GM19239 (cell line): ENCODE results near the gene CD28.
"Not testable (repeated sequence)": the region's sequence is repeated elsewhere in the genome, so short reads cannot be mapped to it uniquely, and the experiment has no call there.

Source experiments
- DNase-seq: peaks from one replicate; pipeline ENCODE4 v3.0.0; 2011; ENCODE audit warnings: low spot score; ENCODE audit not compliant: insufficient read length
- FAIRE-seq: peaks from 2 replicates; lab custom pipeline; 2011; peaks lifted over from hg19 to GRCh38; lab: Jason Lieb, UNC

CD28 gene

DNA sequence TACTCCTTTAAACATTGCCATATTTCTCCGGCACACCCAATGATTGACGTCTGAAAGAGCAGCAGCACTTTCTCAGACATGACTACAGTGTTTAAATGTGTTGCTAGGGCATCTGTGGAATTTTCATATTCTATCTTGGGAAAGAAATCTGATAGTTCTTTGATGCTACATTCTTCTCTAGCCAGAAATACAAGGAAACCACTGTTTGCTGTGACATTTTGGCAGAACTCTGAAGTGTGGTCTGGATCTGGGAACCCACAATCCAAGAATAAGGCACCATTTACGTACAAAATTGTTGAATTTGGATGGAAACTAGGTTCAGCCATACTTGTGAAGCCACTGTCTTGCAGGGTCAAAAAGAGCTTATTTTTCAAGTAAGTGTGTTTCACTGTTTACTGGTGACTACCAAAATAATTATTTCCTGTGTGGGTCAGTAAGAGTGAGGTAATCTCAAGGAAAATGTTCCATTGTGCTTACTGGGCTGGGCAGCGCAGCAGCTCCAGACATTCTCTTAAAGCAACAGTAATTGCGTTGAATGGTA is 21.3 kb upstream of the CD28 start:
- FAIRE-seq (no peak), DNase-seq (no peak)

DNA sequence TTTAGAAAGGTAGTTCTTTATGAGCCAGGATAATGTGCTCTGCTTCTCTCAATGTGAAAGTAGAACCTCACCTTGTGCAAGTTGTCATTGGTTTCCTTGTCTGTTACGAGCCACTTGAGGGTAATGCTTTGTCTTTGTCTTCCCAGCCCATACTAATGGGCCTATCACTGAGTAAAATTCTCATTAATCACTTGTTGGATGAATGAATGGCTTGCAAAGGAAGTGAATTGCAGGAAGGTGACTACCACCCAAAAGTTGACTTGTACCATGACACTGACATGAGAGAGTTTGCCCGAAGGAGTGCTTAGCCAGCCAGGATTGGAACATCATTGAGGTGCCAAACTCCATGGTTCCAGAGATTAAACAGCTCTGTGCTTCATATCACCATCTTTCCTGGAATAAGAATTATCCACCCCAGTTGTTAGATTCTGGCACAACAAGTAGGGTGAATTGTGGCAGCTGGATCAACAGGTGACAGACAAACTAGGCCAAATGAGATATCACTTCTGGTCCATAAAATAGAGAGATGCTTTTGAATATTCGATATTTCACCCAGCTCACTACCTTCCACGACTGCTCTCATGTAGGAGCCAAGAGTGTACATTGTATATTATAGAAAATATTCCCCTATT is 20.5 kb upstream of the CD28 start:
- no peak for DNase-seq
- no peak for FAIRE-seq

DNA sequence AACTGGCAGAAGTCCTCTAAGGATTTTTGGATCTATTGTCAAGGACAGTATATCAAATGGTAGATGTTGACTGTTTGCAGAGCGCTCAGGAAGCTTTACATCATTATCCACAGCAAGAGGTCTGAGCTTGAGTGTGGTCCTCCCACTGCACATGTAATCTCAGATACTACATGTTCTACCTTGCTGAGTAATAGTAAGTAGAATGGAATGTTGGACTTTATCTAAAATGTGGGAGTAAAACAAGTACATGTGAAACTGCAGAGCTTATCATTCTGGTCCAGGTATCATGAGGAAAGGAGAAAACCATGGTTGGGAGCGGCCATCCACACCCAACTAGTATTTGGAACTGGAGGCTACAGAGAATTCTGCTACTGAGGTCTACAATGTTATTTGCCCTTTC is 19.3 kb upstream of the CD28 start:
- DNase-seq: no peak
- no peak for FAIRE-seq

DNA sequence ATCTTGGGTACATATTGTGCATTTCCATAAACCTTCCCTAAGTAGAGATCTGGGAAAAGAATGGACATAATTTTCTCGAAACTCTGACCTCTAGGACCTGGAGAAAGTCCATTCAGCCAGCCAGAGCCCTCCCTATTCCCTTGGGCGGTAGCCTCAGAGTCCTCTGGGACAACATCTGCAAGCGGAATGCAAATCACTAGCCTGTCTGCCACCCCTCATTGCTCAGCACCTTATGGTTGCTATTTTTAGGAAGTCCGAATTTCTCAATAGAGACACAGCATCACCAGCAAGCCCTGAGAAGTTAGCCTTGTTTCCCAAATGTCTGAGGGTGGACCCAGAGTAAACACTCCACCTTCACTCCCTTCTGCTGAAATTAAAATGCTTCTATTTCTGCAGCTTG is 17.6 kb upstream of the CD28 start:
- DNase-seq (peak; percentile 15), FAIRE-seq (peak; percentile 87)

DNA sequence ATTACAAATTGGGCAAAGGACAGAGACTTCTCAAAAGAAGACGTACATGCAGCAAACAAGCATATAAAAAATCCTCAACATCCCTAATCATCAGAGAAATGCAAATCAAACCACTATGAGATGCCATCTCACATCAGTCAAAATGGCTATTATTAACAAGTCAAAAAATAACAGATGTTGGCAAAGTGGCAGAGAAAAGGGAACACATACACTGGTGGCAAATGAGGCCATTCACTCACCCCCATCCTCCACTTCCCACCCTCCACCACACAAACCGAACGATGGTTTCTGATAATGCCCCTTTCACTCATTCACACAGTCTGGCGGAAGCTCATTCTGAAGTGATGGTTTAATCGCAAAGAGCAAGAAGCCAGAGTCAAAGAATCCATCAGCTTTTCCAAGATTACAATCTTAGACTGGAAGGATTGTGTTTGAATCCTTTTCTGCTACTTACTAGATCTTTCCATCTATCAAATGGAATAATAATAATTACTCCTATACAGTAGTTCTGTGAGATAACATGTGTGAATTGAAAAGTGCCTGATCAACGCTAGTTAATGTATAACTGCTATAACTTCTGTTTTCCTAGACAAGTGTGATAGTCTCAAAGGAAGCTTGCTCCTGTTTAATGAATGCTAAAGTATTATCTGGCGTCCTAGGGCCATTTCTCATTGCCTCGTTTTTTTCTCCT is 16.9 kb upstream of the CD28 start:
- FAIRE-seq: peak; percentile 83
- DNase-seq: no peak

DNA sequence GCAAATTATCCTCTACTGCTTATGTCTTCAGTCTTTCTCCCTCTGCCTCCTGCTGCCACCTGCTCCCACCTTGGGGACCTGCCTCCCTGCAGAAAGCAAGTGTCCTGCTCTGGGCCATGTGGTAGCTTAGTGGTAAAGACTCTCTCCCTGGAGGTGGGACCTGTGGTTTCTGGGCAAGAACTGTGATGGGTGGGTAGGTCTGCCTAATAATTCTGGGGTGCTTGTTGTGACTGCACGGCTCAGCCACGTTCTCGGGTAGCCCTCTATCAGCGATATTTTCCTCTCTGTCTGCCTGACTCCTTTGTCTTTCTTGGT is 16.4 kb upstream of the CD28 start:
- peak; percentile 89 for FAIRE-seq
- no peak for DNase-seq

DNA sequence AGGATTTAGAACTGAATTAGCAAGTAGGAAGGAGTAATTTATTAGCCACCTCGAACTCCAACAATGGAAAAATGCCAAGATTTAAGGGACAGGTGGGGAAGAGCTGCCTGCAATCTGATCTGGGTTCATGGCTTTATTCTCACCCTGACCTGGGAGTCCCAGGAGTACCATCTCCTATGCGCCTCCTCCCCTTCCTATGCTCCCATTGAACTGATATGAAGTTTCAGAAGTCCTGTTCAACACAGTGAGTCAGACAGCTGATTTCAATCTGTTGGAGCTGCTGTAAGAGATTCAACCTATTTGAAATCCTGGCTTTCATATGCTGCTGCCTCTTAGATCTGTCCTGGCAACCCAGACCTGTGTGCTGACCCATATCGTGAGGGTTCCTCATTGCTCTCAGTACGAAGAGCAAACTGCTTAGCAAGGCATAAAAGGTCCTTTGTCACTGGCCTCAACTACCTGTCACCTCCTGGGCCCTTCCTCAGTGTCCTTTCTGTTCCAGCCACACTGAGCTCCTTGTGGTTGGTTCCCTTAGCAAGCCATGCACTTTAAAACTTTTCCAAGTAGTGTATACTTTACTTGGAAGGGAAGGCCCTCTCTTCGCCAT is 15.9 kb upstream of the CD28 start:
- FAIRE-seq: no peak
- no peak for DNase-seq

DNA sequence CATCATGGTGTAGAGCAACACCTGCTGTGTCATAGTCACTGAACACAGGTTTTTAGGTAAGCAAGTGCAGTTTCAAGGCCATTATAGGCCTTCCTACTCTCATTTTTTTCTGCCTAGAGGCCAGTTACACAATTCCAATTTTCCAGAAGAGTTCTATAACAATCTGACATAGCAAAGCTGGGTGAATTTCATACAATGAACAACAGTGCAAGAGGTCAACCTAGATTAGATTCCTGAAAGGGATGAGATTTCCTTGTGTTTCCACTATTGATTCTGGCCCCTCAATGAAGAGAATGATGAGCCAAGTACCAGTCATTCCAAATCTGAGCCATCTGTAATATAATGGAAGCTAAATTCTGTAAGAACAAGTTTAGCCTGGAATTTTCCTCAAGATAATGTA is 15.3 kb upstream of the CD28 start:
- FAIRE-seq (no peak), DNase-seq (no peak)

DNA sequence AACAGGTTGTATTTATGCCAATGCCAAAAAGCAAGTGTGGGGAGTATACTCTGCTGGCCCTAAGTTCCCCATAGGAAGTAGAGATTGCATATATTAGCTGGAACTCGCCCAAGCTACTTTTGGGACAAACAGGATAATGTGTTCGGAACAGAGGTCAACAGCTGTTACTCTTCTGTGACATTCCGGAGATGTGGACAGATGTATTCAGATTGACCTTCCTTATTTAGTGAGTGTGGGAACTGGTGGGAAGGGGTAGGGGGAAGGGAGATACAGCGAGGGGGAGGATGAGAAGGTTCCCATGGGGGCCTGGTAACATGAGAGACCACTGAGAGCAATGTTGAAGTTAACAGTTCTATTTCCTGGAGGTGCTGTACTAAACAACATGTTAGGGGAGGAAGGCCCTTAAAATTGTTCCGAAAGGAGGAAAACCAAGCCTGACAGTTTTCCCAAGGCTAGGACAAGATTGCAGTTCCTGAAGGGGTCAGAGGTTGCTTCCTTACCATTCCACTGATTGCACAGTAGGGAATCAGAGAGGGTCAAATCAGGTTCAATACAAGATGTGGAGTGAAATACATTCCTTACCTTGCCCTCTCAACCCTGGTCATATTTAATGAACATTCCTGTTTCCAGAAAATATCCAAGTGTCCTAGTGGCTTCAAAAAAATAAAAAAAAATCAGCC is 14.3 kb upstream of the CD28 start:
- FAIRE-seq: no peak
- no peak for DNase-seq

DNA sequence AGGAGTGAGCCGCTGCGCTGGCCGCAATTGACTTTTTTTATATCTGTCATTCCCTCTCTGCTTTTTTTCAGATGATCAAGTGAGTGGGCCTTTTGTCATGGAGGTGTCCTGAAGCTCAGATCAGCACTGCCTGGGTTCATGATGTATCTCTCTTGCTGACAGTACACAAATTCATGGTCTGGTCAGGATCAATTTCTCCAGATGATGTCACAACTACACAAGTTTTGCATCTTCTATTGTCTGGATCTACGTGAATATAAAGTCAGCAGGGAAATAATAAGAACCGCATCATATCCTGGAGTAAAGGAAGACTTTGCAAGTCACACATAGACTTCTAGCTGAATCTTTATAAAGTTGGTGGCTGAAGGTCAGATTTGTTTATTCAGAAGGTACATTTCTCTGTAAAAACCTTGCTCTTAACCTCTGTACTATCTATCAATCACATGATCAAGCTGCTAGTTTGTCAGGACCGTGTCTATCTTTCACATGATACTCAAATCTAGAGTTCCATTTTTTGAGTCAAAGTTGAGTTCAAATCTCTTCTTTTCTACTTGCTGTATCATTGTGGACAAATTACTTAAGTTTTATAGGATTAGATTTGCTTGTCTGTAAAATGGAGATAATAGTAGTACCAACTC is 13.1 kb upstream of the CD28 start:
- DNase-seq (no peak), FAIRE-seq (no peak)

DNA sequence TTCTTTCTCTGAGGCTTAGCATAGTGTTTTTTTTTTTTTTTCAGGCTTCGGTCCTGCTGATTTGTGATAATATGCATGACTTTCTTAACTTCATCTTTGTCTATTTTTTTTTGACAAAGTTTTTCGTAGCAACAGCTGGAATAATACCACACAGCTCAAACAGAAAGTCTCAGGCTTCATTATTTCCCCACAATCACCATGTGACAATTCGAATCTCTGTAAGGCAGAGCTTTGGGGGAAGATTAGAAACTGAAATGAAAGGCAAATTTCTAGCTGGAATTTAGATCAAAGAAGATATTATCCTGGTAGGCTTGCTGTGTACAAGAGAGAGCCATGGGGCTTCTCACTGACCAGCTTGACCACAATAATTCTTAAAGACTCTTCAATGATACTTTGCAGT is 12.2 kb upstream of the CD28 start:
- no peak for FAIRE-seq
- no peak for DNase-seq

DNA sequence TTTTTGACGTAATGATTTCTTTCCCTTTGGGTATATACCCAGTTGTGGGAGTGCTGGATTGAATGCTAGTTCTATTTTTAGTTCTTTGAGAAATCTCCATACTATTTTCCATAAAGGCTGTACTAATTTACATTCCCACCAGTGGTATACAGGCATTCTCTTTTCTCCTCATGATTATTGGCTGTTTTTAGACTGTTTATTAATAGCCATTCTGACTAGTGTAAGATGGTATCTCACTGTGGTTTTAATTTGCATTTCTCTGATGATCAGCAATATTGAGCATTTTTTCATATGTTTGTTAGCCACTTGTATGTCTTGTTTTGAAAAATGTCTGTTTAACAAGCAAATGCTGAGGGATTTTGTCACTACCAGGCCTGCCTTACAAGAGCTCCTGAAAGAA is 9.2 kb upstream of the CD28 start:
- FAIRE-seq (no peak), DNase-seq (no peak)

DNA sequence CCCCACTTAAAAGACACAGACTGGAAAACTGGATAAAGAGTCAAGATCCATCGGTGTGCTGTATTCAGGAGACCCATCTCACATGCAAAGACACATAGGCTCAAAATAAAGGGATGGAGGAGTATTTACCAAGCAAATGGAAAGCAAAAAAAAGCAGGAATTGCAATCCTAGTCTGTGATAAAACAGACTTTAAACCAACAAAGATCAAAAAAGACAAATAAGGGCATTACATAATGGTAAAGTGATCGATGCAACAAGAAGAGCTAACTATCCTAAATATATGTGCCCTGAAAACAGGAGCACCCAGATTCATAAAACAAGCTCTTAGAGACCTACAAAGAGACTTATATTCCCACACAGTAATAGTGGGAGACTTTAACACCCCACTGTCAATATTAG is 8.7 kb upstream of the CD28 start:
- not testable (repeated sequence) for DNase-seq, FAIRE-seq

DNA sequence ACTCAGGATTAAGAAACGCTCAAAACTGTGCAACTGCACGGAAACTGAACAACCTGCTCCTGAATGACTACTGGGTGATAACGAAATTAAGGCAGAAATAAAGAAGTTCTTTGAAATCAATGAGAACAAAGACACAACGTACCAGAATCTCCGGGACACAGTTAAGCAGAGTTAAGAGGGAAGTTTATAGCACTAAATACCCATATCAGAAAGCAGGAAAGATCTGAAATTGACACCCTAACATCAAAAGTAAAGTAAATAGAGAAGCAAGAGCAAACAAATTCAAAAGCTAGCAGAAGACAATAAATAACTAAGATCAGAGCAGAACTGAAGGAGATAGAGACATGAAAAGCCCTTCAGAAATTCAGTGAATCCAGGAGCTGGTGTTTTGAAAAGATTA is 8.0 kb upstream of the CD28 start:
- not testable (repeated sequence) for FAIRE-seq, DNase-seq

DNA sequence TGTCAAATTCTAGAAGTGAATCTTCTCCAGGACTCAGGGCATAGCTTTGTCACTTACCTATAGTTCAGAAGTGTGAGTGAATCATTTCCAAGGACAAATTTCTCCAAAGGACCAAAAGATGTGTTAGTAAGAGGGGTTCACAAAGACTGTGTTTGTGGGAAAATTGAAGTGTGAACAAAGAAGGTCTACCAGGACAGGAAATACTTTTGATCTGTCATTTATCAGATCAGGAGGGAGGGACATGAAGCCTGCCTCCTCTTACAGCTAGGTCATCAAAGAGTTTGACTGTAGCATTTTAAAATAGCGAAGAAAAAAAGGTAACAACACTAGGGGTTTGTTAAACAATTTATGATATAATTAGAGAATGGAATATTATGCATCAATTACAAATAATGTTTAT is 2.0 kb upstream of the CD28 start:
- DNase-seq (no peak), FAIRE-seq (peak; percentile 47)

DNA sequence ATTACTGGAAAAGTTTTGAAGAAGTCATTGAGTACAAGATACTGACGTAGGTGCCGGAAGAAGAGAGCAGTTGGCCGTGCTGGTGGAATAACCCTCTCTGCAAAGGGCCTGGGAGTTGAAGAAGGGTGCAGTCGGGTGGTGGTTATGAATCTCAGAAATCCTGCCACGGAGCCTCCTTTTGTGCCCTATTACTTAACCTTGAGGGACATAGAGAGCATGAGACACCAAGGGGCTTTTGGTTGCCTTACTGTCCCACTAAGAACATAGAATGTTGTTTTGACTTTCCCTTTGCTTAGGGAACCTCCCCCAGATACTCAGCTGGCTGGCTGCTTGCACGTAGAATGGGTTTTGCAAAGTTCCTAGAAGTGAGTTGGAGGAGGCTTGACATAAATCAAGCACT is 1.3 kb upstream of the CD28 start:
- no peak for DNase-seq

DNA sequence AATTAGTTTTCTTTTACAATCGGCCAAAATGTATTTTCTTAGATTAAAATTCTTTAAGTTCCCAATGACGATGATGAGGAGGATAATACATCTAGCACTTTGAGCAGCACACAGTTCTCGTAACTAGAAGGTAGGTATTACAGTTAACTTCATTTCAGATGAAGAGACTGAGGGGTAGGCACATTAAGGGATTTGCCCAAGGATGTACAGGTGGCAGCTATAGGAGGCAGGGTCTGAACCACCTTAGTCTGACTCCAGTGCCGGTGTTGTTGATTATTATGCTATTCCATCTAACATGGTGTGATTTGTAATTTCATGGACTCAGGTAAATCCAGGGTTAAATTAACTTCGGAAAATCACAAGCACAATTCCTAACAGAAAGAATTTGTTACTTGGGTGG is 1.1 kb downstream of the CD28 start:
- peak; percentile 83 for FAIRE-seq
- no peak for DNase-seq

More for the DNA sequence above, 1.3 kb upstream of the CD28 start:
- FAIRE-seq: no peak

DNA sequence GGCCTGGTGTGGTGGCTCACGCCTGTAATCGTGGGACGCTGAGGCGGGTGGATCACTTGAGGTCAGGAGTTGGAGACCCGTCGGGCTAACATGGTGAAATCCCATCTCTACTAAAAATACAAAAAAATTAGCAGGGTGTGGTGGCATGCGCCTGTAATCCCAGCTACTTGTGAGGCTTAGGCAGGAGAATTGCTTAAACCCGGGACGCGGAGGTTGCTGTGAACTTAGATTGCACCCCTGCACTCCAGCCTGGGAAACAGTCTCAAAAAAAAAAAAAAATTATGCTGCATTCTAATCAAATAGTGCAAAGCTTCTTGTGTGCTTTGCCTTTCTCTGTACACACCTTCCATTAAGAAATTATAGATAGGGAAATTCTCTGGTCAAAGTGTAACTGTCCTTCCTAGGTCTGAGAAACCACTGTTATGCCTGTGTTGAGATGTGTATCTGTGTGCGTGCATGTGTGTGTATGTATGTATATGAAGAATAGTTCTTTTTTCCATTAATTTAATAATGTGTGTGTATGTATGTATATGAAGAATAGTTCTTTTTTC is 2.5 kb downstream of the CD28 start:
- FAIRE-seq (no peak), DNase-seq (no peak)

DNA sequence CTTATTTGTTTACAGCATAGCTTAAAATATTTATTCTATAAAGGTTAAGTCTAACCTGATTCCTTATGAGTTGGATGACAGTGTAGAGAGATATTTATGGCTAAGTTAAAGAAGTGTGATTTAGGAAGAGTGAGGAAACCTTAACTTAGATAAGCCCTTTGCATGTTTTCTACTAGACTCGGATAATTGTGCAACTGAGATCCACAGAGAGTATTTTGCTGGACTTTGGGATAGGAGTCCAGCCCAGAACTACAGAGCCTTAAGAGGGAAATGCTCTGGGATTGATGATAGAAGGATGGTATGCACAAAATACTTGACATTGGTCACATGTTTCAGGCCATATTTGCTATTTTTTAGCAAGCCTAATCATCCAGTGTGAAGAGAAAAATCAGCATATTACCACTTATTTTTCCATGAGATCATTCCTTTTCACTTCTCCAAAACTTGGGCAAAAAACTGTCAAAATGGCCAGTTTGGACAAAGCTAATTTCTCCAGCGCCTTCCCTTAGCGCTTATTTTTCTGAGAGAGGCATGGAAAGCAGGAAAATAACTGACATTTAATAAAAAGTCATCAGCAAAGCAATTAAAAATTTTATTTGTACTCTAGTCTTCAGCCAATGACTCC is 3.1 kb downstream of the CD28 start:
- FAIRE-seq (peak; percentile 42), DNase-seq (no peak)

DNA sequence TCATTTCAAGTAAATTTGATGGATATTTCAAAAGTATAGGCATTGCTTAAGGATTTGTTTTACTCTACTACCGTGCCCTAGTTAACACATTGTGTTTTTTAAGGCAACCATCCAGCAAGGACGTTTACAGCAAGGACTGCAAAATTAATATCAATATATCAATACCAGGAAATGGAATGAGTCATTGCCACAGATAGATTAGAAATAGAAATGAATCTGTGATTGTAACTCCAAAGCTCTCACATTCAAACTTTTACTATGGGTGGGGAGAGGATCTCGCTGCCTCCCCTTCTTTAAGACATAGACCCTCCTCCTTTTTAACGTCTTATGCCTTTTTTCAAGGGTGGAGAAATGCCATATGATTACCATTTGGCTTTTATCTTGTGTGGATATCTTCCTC is 3.8 kb downstream of the CD28 start:
- FAIRE-seq: no peak
- DNase-seq: no peak
